Measurements from ENCODE around the gene MPV17L2.

- TF ChIP-seq NFE2L2 (conservative IDR thresholded peaks at IDR 0.05; ENCODE audit: low read length) (no peak), HOXB13 (CRISPR knock-in tag; IDR thresholded peaks at IDR 0.05; ENCODE audit: low read depth) (no peak), RFX5 (IDR thresholded peaks at IDR 0.05) (no peak), CTCF (IDR thresholded peaks at IDR 0.05) (no peak), KDM1A (IDR thresholded peaks at IDR 0.05; ENCODE audit: low read depth) (no peak), MYC (IDR thresholded peaks at IDR 0.05; ENCODE audit: borderline replicate concordance, low read length) (no peak), POLR2A (IDR thresholded peaks at IDR 0.05; ENCODE audit: low read length) (no peak), EP300 (IDR thresholded peaks at IDR 0.05) (no peak), PHF8 (IDR thresholded peaks at IDR 0.05; ENCODE audit: borderline replicate concordance, low read depth) (no peak), REST (IDR thresholded peaks at IDR 0.05) (no peak), PBX3 (IDR thresholded peaks at IDR 0.05) (no peak), JUN (IDR thresholded peaks at IDR 0.05) (no peak)
Observed at GRCh38 chr19:18198374-18198773, 5.4 kb downstream of the MPV17L2 start.

Data from A549 (cell line).